Activated B cell treated with CpG ODN at 0.5 μM for 24 hours (primary cell): ENCODE data around the gene REELD1. TPM values are rescaled to one million over a fixed set of nuclear protein-coding genes. Genes with fewer than 3 reads are reported as not detected.

Experiments
- ATAC-seq: fragments of 200-7000 bp; cut with Tn5 transposase; one replicate; pipeline ENCODE4 v1.10.0; 2021; ENCODE audit warnings: low read depth, mild to moderate bottlenecking, moderate library complexity
- CTCF ChIA-PET: fragments of 350-600 bp; sonication (Branson Sonifier 250); formaldehyde crosslinking; loops from one replicate; lab custom pipeline; 2021; ENCODE audit warnings: antibody characterized with exemption; lab: Charles Lee
- POLR2A ChIA-PET: fragments of 350-600 bp; sonication (Branson Sonifier 250); formaldehyde crosslinking; loops from one replicate; lab custom pipeline; 2021; ENCODE audit warnings: antibody characterized with exemption; lab: Charles Lee
- DNase-seq: peaks from one replicate; pipeline ENCODE4 v3.0.0; 2022
- H3K27ac Mint-ChIP-seq: one replicate; pipeline ENCODE4 v1.8.0; 2020; ENCODE audit warnings: mixed read lengths
- H3K27me3 Mint-ChIP-seq: one replicate; pipeline ENCODE4 v1.8.0; 2021; ENCODE audit warnings: mixed read lengths
- H3K36me3 Mint-ChIP-seq: one replicate; pipeline ENCODE4 v1.8.0; 2021; ENCODE audit warnings: low read depth, mixed read lengths
- H3K4me1 Mint-ChIP-seq: one replicate; pipeline ENCODE4 v1.8.0; 2021; ENCODE audit warnings: mixed read lengths
- H3K4me3 Mint-ChIP-seq: one replicate; pipeline ENCODE4 v1.8.0; 2020; ENCODE audit warnings: mild to moderate bottlenecking, mixed read lengths
- H3K9me3 Mint-ChIP-seq: one replicate; pipeline ENCODE4 v1.8.0; 2020; ENCODE audit warnings: mixed read lengths
- CTCF ChIP-seq: fragments of 200-600 bp; IDR thresholded peaks from one replicate; pipeline ENCODE4 v1.8.0; 2022; ENCODE audit warnings: antibody characterized with exemption, mild to moderate bottlenecking
- intact Hi-C: fragments of 100-400 bp; cut with micrococcal nuclease; formaldehyde crosslinking; loops from one replicate; pipeline ENCODE4 v1.15.1; 2024
- total RNA-seq: library from RNA; stranded (reverse); gene quantifications from 2 replicates; pipeline ENCODE4 v1.2.3, GENCODE V29; 2022

REELD1 gene
- total RNA-seq, 1 donor from 2014 or later: 2.6 TPM

GRCh38 chr4:146275370-146275769 lies 61.0 kb downstream of the REELD1 start:
- H3K36me3 Mint-ChIP-seq: peaks cover 9% of the 10 kb centered on the region
- no peak for DNase-seq
- no peak overlapping the region for H3K27ac Mint-ChIP-seq
- CTCF ChIA-PET: no interaction called here
- POLR2A ChIA-PET: no interaction called here
- intact Hi-C loops: no loop called here
- no peaks in the 10 kb centered on the region for H3K27me3 Mint-ChIP-seq
- H3K9me3 Mint-ChIP-seq: no peaks in the 10 kb centered on the region
- H3K4me1 Mint-ChIP-seq: no peaks in the 10 kb centered on the region
- TF ChIP-seq CTCF: no peak
- ATAC-seq: no peak
- no peak overlapping the region for H3K4me3 Mint-ChIP-seq

GRCh38 chr4:146278986-146279385 lies 64.6 kb downstream of the REELD1 start:
- no peaks in the 10 kb centered on the region for H3K9me3 Mint-ChIP-seq
- no peak overlapping the region for H3K27ac Mint-ChIP-seq
- no peaks in the 10 kb centered on the region for H3K4me1 Mint-ChIP-seq
- ATAC-seq (no peak), DNase-seq (no peak)
- intact Hi-C loops: no loop called here
- H3K4me3 Mint-ChIP-seq: no peak overlapping the region
- no peak for TF ChIP-seq CTCF
- POLR2A ChIA-PET: no interaction called here
- no peaks in the 10 kb centered on the region for H3K27me3 Mint-ChIP-seq
- CTCF ChIA-PET: no interaction called here
- peaks cover 15% of the 10 kb centered on the region for H3K36me3 Mint-ChIP-seq

Other genes with a start within 250 kb of the REELD1 start
- 57.4 and 59.7 TPM in 2 replicates for gene LSM6, start 38.8 kb upstream of the REELD1 start, total RNA-seq